T-helper 22 cell (primary cell): ENCODE measurements around the gene MTUS2.
"Not testable (repeated sequence)": the region's sequence is repeated elsewhere in the genome, so short reads cannot be mapped to it uniquely, and the experiment has no call there.

Experiments used
- DNase-seq: peaks from one replicate; pipeline ENCODE4 v3.0.0-alpha.2; 2020; ENCODE audit warnings: low read depth

Gene MTUS2

GRCh38 chr13:29319451-29319850 lies 499.3 kb downstream of the MTUS2 start:
- no peak for DNase-seq

- no peak for DNase-seq
Observed at GRCh38 chr13:29323954-29324353, 503.8 kb downstream of the MTUS2 start.

- DNase-seq, result no peak
Observed at GRCh38 chr13:29324601-29325000, 504.5 kb downstream of the MTUS2 start.

- DNase-seq, result no peak
Observed at GRCh38 chr13:29328501-29328900, 508.4 kb downstream of the MTUS2 start.

- DNase-seq, result no peak
Observed at GRCh38 chr13:29336356-29336755, 516.2 kb downstream of the MTUS2 start.

GRCh38 chr13:29339386-29340272 lies 519.5 kb downstream of the MTUS2 start:
- no peak for DNase-seq

GRCh38 chr13:29345860-29346582 lies 525.9 kb downstream of the MTUS2 start:
- not testable (repeated sequence) for DNase-seq

GRCh38 chr13:29355029-29355428 lies 534.9 kb downstream of the MTUS2 start:
- no peak for DNase-seq

- no peak for DNase-seq
Observed at GRCh38 chr13:29359181-29359580, 539.0 kb downstream of the MTUS2 start.

GRCh38 chr13:29361716-29362115 lies 541.6 kb downstream of the MTUS2 start:
- DNase-seq, result no peak

GRCh38 chr13:29362849-29363604 lies 542.9 kb downstream of the MTUS2 start:
- no peak for DNase-seq

GRCh38 chr13:29369060-29369743 lies 549.1 kb downstream of the MTUS2 start:
- no peak for DNase-seq

GRCh38 chr13:29379281-29379680 lies 559.1 kb downstream of the MTUS2 start:
- DNase-seq, result no peak

GRCh38 chr13:29379865-29380264 lies 559.7 kb downstream of the MTUS2 start:
- DNase-seq, result no peak

GRCh38 chr13:29382021-29382420 lies 561.9 kb downstream of the MTUS2 start:
- DNase-seq, result no peak

- DNase-seq, result no peak
Observed at GRCh38 chr13:29383476-29383875, 563.3 kb downstream of the MTUS2 start.

- DNase-seq, result no peak
Observed at GRCh38 chr13:29384466-29384865, 564.3 kb downstream of the MTUS2 start.

- DNase-seq, result no peak
Observed at GRCh38 chr13:29384871-29385270, 564.7 kb downstream of the MTUS2 start.

GRCh38 chr13:29386246-29386645 lies 566.1 kb downstream of the MTUS2 start:
- DNase-seq, result no peak

GRCh38 chr13:29390598-29390997 lies 570.5 kb downstream of the MTUS2 start:
- not testable (repeated sequence) for DNase-seq

- DNase-seq, result no peak
Observed at GRCh38 chr13:29396446-29396845, 576.3 kb downstream of the MTUS2 start.

- no peak for DNase-seq
Observed at GRCh38 chr13:29397265-29397664, 577.1 kb downstream of the MTUS2 start.
